Fibroblast of lung (primary cell): ENCODE data around the gene ADAMTSL1.

ENCODE experiments used
- EZH2 ChIP-seq: IDR thresholded peaks from 2 replicates; pipeline ENCODE4 v1.5.1; 2012; ENCODE audit warnings: low read length, control low read depth, mild to moderate bottlenecking; ENCODE audit errors: missing control alignments
- TF ChIP-seq, protein P1 (sequence below), 2 donors: IDR thresholded peaks in 1 of 2; conservative IDR thresholded peaks in 1 of 2; 1 replicate in 1 of 2; 2 replicates in 1 of 2; pipeline ENCODE4 v1.5.1; 2011 to 2012; ENCODE audit warnings: low read length in 2 of 2, control low read depth in 1 of 2, inconsistent platforms in 1 of 2, low read depth in 1 of 2, mild to moderate bottlenecking in 1 of 2

DNA sequence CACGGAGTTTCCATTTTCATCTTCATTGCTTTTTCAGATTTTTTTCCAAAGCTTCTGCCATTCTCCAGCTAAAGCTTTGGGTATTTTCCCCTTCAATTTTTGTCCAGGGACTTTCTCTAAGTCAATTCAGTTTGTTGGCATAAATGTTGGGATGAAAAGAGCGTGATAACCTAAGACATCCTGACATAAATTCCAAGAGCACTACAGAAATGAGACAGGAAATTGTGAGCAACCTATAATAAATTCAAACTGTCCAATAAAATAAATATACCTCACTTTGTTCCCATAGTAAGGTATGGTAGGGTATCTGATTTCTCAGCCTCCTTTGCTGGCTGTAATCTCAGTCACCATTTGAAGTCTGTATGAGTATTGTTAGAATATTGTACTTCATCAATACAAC, 8.4 kb downstream of the ADAMTSL1 start:
- TF ChIP-seq, protein P1, sequence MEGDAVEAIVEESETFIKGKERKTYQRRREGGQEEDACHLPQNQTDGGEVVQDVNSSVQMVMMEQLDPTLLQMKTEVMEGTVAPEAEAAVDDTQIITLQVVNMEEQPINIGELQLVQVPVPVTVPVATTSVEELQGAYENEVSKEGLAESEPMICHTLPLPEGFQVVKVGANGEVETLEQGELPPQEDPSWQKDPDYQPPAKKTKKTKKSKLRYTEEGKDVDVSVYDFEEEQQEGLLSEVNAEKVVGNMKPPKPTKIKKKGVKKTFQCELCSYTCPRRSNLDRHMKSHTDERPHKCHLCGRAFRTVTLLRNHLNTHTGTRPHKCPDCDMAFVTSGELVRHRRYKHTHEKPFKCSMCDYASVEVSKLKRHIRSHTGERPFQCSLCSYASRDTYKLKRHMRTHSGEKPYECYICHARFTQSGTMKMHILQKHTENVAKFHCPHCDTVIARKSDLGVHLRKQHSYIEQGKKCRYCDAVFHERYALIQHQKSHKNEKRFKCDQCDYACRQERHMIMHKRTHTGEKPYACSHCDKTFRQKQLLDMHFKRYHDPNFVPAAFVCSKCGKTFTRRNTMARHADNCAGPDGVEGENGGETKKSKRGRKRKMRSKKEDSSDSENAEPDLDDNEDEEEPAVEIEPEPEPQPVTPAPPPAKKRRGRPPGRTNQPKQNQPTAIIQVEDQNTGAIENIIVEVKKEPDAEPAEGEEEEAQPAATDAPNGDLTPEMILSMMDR (conservative IDR thresholded peaks at IDR 0.05 in 1 of 2, IDR thresholded peaks at IDR 0.05 in 1 of 2; ENCODE audit: low read depth in 1 of 2, low read length in 2 of 2), result no peak
- no peak for TF ChIP-seq EZH2
